SK-N-SH (cell line): ENCODE measurements around the gene PTGIS. TPM values are rescaled to one million over a fixed set of nuclear protein-coding genes. Genes with fewer than 3 reads are reported as not detected.
"Not testable (repeated sequence)": the region's sequence is repeated elsewhere in the genome, so short reads cannot be mapped to it uniquely, and the experiment has no call there.

Experiments used
- CTCF ChIA-PET: fragments of 300-600, 350-600 bp; formaldehyde crosslinking; extraction: SDS; loops from one replicate; lab custom pipeline; 2021; lab: Yijun Ruan, JAX
- POLR2A ChIA-PET: fragments of 350-600 bp; sonication (Branson Sonifier 250); formaldehyde crosslinking; extraction: SDS; loops from one replicate; lab custom pipeline; 2020; ENCODE audit warnings: antibody characterized with exemption, inconsistent platforms; lab: Yijun Ruan, JAX
- DNase-seq: peaks from one replicate; pipeline ENCODE4 v3.0.0; 2012
- H2AFZ ChIP-seq: fragments of 200-600 bp; sonication (generic); 2 replicates; pipeline ENCODE4 v1.8.1; 2016; ENCODE audit warnings: antibody characterized with exemption, mild to moderate bottlenecking, low read depth
- H3F3A ChIP-seq: fragments of 200-600 bp; sonication (generic); replicated peaks from 2 replicates; pipeline ENCODE3; 2016; ENCODE audit warnings: antibody characterized with exemption, mild to moderate bottlenecking; ENCODE audit not compliant: insufficient read depth
- H3K27ac ChIP-seq, 2 experiments: fragments of 200-500 bp in 1 of 2; fragments of 200-600 bp in 1 of 2; sonication (Bioruptor generic) in 1 of 2; sonication (generic), shearing (Covaris generic) in 1 of 2; 2 replicates each; pipeline versions ENCODE4 v1.5.1 to v1.6.1; 2014 to 2016; ENCODE audit warnings: low read depth in 2 of 2, inconsistent platforms in 1 of 2, low read length in 1 of 2, mild to moderate bottlenecking in 1 of 2, mixed read lengths in 1 of 2
- H3K27me3 ChIP-seq: fragments of 200-600 bp; sonication (generic), shearing (Covaris generic); 2 replicates; pipeline ENCODE4 v1.6.1; 2016; ENCODE audit warnings: mixed run types; ENCODE audit not compliant: insufficient read depth
- H3K36me3 ChIP-seq, 2 experiments: fragments of 200-500 bp in 1 of 2; fragments of 200-600 bp in 1 of 2; sonication (Bioruptor generic) in 1 of 2; sonication (generic) in 1 of 2; replicated peaks in 1 of 2; 2 replicates each; pipeline versions ENCODE3 to v1.5.1; 2014 to 2016; ENCODE audit warnings: low read length in 1 of 2, mild to moderate bottlenecking in 1 of 2; ENCODE audit not compliant: insufficient read depth in 2 of 2, control insufficient read depth in 1 of 2
- H3K4me1 ChIP-seq, 2 experiments: fragments of 200-500 bp in 1 of 2; fragments of 200-600 bp in 1 of 2; sonication (Bioruptor generic) in 1 of 2; sonication (generic), shearing (Covaris generic) in 1 of 2; 2 replicates each; pipeline versions ENCODE4 v1.5.1 to v1.6.1; 2014 to 2016; ENCODE audit warnings: low read depth in 1 of 2, low read length in 1 of 2, mixed run types in 1 of 2; ENCODE audit not compliant: insufficient read depth in 2 of 2, control insufficient read depth in 1 of 2
- H3K4me2 ChIP-seq: fragments of 200-600 bp; sonication (generic), shearing (Covaris generic); 2 replicates; pipeline ENCODE4 v1.6.1; 2017; ENCODE audit warnings: mixed run types
- H3K4me3 ChIP-seq, 2 experiments: fragments of 200-500 bp in 1 of 2; fragments of 200-600 bp in 1 of 2; sonication (Bioruptor generic) in 1 of 2; sonication (generic), shearing (Covaris generic) in 1 of 2; 2 replicates each; pipeline versions ENCODE4 v1.5.1 to v1.8.1; 2014 to 2016; ENCODE audit warnings: low read depth in 2 of 2, inconsistent platforms in 1 of 2, low read length in 1 of 2, mild to moderate bottlenecking in 1 of 2, mixed read lengths in 1 of 2, moderate library complexity in 1 of 2
- H3K79me2 ChIP-seq: fragments of 200-600 bp; sonication (generic); 2 replicates; pipeline ENCODE4 v1.8.1; 2017; ENCODE audit warnings: mild to moderate bottlenecking; ENCODE audit not compliant: insufficient read depth
- H3K9ac ChIP-seq: fragments of 200-600 bp; sonication (generic); 2 replicates; pipeline ENCODE4 v1.6.1; 2017; ENCODE audit warnings: mixed run types
- H3K9me2 ChIP-seq: fragments of 200-600 bp; sonication (generic); 2 replicates; pipeline ENCODE4 v1.6.1; 2017; ENCODE audit warnings: mixed run types
- H3K9me3 ChIP-seq: fragments of 200-600 bp; sonication (generic); 2 replicates; pipeline ENCODE4 v1.6.1; 2017; ENCODE audit warnings: mixed run types, mild to moderate bottlenecking, moderate library complexity
- H4K20me1 ChIP-seq: fragments of 200-600 bp; sonication (generic); 2 replicates; pipeline ENCODE4 v1.6.1; 2017; ENCODE audit warnings: mild to moderate bottlenecking, mixed run types; ENCODE audit not compliant: insufficient read depth
- MEF2A ChIP-seq: IDR thresholded peaks from 2 replicates; pipeline ENCODE4 v1.4.0; 2012; ENCODE audit warnings: low read depth, borderline replicate concordance
- NFIC ChIP-seq: IDR thresholded peaks from 2 replicates; pipeline ENCODE4 v1.4.0; 2012; ENCODE audit warnings: borderline replicate concordance
- RFX5 ChIP-seq: IDR thresholded peaks from 2 replicates; pipeline ENCODE4 v1.6.1; 2012; ENCODE audit warnings: mild to moderate bottlenecking, improper control_type of control experiment, low read length
- SIN3A ChIP-seq: IDR thresholded peaks from 2 replicates; pipeline ENCODE4 v1.6.1; 2012; ENCODE audit warnings: low read depth, mild to moderate bottlenecking, low read length, moderate library complexity, borderline replicate concordance
- YY1 ChIP-seq: IDR thresholded peaks from 2 replicates; pipeline ENCODE4 v1.4.0; 2012; ENCODE audit warnings: low read depth, mild to moderate bottlenecking
- WGBS: methylation state at CpG from one replicate; pipeline ENCODE4 v1.1.6; 2017; ENCODE audit warnings: low lambda C conversion rate; 5-methylcytosine and 5-hydroxymethylcytosine counted together
- polyA plus RNA-seq, 3 experiments: library from polyadenylated mRNA; depleted of rRNA; stranded (reverse); fragments of >200 nt; gene quantifications; 2 replicates each; pipeline ENCODE4 v1.2.3, GENCODE V29; 2012
- TF ChIP-seq, protein P1 (sequence below): fragments of 200-600 bp; sonication (generic); IDR thresholded peaks from 2 replicates; pipeline ENCODE4 v1.6.1; 2017; ENCODE audit warnings: antibody characterized with exemption, mild to moderate bottlenecking, moderate library complexity
- TF ChIP-seq, protein P2 (sequence below): IDR thresholded peaks from 2 replicates; pipeline ENCODE4 v1.4.0; 2012; ENCODE audit warnings: low read depth, borderline replicate concordance

PTGIS gene
- polyA plus RNA-seq, 1 of the 3 experiments (the other 2 are of a cell fraction): 1.0 TPM

DNA sequence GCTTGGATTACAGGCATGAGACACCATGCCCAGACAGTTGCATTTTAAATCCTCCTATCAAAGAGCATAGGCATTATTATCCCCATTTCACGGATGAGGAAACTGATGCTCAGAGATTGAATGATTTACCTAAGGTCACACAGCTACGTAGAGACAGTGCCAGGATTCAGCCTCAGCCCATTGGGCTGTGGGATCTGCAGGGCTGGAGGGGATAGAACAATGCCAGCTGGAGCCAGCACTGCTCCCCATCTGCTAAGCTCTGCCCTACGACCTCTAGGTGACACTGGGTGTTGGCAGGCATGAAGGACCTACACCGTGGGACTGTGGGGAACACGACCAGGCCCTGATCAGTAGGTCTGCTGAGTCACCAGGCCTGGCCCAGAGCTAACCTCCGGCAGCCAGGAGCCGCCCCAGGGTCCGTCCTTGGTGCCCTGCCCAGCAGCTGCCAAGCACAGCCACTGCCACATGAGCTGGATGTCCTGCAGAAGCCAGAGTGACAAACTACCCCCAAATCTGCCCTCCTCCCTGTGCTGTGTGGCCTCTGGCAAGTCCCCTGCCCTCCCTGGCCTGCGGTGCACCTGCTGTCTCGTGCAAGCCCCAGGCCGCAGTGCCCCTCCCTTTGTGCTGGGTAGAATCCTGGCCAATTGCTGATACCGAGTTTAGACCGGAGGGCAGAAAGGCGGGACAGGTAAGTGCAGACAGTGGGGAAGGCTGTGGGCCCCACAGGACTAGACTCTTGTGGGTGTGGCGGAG lies 47.6 kb upstream of the PTGIS start:
- TF ChIP-seq, protein P1, sequence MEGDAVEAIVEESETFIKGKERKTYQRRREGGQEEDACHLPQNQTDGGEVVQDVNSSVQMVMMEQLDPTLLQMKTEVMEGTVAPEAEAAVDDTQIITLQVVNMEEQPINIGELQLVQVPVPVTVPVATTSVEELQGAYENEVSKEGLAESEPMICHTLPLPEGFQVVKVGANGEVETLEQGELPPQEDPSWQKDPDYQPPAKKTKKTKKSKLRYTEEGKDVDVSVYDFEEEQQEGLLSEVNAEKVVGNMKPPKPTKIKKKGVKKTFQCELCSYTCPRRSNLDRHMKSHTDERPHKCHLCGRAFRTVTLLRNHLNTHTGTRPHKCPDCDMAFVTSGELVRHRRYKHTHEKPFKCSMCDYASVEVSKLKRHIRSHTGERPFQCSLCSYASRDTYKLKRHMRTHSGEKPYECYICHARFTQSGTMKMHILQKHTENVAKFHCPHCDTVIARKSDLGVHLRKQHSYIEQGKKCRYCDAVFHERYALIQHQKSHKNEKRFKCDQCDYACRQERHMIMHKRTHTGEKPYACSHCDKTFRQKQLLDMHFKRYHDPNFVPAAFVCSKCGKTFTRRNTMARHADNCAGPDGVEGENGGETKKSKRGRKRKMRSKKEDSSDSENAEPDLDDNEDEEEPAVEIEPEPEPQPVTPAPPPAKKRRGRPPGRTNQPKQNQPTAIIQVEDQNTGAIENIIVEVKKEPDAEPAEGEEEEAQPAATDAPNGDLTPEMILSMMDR: no peak
- TF ChIP-seq YY1 (no peak), NFIC (no peak), RFX5 (no peak), MEF2A (no peak), SIN3A (no peak)
- TF ChIP-seq, protein P2, sequence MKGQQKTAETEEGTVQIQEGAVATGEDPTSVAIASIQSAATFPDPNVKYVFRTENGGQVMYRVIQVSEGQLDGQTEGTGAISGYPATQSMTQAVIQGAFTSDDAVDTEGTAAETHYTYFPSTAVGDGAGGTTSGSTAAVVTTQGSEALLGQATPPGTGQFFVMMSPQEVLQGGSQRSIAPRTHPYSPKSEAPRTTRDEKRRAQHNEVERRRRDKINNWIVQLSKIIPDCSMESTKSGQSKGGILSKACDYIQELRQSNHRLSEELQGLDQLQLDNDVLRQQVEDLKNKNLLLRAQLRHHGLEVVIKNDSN: no peak
- POLR2A ChIA-PET: no interaction called here
- CTCF ChIA-PET: interaction anchor here (0.6 to 18.3 kb wide), 8 partner anchors 15 to 456 kb away, joined by 3 to 556 read pairs (median 4); no protein-coding TSS in a partner anchor
- H4K20me1 ChIP-seq: no peaks in the 10 kb centered on the region
- no peaks in the 10 kb centered on the region for H3K9me3 ChIP-seq
- DNase-seq: no peak
- H3K36me3 ChIP-seq: no peaks in the 10 kb centered on the region
- H3K9me2 ChIP-seq: no peaks in the 10 kb centered on the region
- H2AFZ ChIP-seq: no peak overlapping the region
- H3F3A ChIP-seq: no peaks in the 10 kb centered on the region
- H3K27me3 ChIP-seq: no peaks in the 10 kb centered on the region
- peaks cover 0 to 6% of the 10 kb centered on the region in 2 experiments; a peak in 1 of 4 replicates for H3K4me1 ChIP-seq
- WGBS: 67% methylated on average over 9 of the region's 15 CpGs
- no peaks in the 10 kb centered on the region for H3K79me2 ChIP-seq
- no peak overlapping the region for H3K9ac ChIP-seq
- no peak overlapping the region for H3K4me3 ChIP-seq
- no peak overlapping the region for H3K4me2 ChIP-seq
- no peak overlapping the region for H3K27ac ChIP-seq

DNA sequence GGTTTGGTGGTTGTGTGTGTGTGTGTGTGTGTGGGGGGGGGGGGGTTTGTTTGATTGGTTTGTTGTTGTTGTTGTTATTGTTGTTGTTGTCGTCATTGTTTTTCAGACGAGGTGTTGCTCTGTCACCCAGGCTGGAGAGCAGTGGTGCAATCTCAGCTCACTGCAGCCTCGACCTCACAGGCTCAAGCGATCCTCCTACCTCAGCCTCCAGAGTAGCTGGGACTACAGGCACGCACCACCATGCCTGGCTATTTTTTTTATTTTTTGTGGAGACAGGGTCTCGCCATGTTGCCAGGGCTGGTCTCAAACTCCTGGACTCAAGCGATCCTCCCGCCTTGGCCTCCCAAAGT lies 47.1 kb upstream of the PTGIS start:
- POLR2A ChIA-PET, DNase-seq, H3K4me1 ChIP-seq, H3K27me3 ChIP-seq, H3K36me3 ChIP-seq, H3K4me3 ChIP-seq, H4K20me1 ChIP-seq, H3K9ac ChIP-seq, H3K79me2 ChIP-seq, H3F3A ChIP-seq, H3K9me2 ChIP-seq, H3K27ac ChIP-seq, H3K9me3 ChIP-seq, H2AFZ ChIP-seq, H3K4me2 ChIP-seq: not testable (repeated sequence)
- CTCF ChIA-PET: interaction anchor here (1.4 to 18.3 kb wide), 5 partner anchors 17 to 457 kb away, joined by 3 to 556 read pairs (median 9); no protein-coding TSS in a partner anchor
- WGBS: 89% methylated on average over 6 of the region's 8 CpGs
